Stimulated activated CD4-positive, alpha-beta T cell treated with anti-CD3 and anti-CD28 coated beads, TNF-alpha, amount 100 ng/mL, for 4 hours (primary cell): ENCODE results near the gene RNF186.
"Not testable (repeated sequence)": the region's sequence is repeated elsewhere in the genome, so short reads cannot be mapped to it uniquely, and the experiment has no call there.

Source experiments
- DNase-seq, 3 experiments: peaks; one replicate each; pipeline ENCODE4 v3.0.0-alpha.2; 2020; ENCODE audit warnings: low read depth in 3 of 3

Gene RNF186, protein sequence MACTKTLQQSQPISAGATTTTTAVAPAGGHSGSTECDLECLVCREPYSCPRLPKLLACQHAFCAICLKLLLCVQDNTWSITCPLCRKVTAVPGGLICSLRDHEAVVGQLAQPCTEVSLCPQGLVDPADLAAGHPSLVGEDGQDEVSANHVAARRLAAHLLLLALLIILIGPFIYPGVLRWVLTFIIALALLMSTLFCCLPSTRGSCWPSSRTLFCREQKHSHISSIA

DNA sequence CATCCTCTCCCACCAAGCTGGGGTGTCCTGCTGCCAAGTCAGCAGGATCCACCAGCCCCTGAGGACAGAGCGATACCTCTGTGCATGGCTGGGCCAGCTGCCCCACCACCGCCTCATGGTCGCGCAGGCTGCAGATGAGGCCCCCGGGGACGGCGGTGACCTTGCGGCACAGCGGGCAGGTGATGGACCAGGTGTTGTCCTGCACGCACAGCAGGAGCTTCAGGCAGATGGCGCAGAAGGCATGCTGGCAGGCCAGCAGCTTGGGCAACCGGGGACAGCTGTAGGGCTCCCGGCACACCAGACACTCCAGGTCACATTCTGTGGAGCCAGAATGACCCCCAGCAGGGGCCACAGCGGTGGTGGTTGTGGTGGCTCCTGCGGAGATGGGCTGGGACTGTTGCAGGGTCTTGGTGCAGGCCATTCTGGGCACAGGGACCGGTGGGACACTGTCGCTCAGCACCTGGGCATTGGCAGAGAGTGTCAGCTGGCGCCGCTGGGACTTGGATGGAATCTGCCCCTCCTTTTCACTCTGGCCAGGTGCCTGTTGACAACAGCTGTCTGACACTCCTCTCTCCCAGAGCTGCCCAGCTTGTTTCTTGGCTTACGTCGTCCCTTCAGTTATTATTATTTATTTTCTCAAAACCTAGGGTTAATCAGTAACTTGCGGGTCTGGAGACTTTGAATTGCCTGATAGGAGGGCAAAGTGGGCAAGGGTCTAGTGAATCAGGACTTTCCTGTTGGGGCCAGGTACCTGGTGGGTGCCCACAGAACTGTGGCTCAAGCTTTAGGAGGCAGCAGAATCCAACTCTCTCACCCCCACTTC is at the start of gene RNF186:
Gene RNF186, minus strand, starts transcription at position 603 of the 823 bp plus-strand sequence. Its CDS starts 182 bp downstream, at position 421.
- no peak for DNase-seq

DNA sequence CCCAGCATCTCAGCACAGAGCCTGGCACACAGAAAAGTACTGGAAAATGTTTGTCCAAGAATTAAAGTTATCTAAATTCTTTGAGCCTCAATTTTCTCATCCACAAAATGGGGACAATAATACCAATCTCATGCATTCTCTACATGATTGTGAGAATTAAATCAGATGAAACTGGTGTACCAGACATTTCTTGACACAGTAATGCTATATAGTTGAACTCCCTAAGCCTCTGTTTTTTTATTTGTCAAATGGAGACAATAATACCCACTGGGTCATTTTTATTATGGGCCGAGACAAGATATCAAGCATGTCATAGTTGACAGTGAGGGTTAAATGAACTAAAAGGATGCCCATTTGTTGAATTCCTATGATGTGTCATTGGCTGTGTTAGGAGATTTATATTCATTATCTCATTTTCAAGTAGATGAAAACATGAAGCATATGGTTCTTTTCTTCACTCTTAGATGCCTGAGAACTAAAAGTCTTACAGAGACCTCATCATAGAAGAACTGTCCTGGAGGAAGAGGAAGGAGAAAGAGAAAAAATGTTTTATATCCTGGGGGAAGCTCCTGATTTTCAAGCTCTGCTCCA is 49.6 kb upstream of the RNF186 start:
- no peak for DNase-seq

DNA sequence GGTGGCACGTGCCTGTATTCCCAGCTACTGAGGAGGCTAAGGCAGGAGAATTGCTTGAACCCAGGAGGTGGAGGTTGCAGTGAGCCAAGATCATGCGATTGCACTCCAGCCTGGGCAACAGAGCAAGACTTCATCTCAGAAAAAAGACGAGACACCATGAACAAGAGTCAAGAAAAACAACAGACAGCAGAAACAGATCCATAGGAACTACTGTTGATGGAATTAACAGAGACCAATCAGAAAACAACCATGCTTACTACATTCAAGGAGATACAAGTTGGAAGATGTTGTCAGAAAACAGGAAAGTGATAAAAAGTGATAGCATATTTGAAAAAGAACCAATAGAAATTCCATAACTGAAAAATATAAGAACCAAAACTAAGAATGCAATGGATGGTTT is 47.9 kb upstream of the RNF186 start:
- no peak for DNase-seq

DNA sequence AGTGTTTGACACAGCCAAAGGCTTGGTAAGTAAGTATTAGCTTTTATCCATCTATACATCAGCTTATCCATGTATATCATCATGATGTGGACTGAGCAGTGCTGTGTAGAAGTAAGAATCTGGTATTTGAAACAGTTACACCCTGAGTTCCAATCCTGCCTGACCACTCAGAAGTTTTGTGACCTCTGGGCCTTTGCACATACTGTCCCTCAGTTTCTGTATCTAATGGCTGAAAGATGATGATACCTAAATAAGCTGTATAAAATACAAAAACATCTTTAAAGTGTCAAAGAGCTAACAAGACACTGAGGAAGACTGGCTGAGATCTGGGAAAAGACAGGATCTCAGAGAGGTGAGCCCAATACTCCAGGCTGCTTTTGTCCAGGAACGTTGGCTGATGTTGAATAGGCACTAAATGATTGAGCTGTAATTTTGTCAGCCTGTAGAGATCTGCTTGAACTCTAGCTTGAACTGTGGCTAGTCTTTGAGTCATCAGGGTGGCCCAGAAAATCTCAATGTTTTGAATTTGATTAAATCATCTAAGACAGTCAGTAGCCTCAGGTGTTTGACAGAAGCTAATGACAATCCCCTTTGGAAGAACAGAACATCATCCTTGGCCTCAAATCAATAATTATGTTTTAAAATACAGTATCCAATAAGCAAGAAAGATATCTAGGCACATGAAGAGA is 46.9 kb upstream of the RNF186 start:
- DNase-seq = no peak

DNA sequence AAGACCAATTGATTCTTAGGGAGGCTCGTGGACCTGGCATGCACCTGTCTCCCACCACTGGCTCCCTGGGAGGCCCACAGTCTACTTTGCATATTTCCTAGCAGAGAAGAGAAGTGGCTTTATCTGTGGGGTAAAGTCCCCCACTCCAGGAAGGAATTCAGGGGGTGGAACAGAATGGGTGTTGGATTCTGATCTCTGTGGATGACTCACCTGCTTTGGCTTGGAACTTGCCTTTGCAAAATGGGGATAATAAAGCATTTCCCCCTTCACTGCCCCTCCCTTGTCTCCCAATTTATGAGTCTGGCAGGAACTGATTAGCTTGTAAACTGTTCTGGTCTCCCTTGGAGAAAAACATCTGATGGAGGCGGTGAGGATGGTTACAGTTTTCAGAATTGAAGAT is 46.0 kb upstream of the RNF186 start:
- no peak for DNase-seq

DNA sequence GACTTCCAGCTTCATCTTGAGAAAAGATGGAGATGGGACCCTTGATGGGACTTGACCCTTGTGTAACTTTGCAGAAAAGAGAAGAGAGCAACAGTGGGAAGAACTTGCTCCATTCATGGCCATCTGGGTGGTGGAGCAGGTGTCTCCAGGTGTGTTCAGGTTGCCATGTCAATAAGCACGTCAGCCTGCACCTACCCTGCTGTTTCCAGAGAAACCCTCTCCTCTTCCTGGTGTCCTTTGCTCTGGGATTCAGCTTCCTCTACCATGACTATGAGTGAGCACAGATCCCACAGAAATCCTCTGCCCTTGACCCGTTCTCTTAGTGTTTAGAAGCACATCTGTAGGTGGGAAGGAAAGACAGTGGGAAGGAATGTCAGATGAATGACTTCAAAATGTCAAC is 45.3 kb upstream of the RNF186 start:
- no peak for DNase-seq

DNA sequence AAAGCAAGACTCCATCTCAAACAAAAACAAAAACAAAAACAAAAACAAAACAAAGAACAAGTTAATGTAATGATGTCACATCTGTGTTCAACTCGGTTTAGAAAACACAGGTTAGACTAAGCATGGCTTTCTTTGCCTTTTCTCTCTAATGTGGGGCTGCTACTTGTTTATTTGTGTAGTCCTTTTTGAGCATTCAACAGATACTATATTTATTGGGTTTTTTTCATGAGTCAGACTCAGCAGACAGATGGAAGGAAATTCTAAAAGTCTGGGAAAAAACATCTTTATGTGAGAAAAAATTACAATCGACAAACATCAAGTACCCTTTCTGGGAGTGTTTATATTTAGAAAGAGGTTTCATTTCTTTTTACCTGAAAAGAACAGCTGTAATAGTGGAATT is 44.8 kb upstream of the RNF186 start:
- no peak for DNase-seq

DNA sequence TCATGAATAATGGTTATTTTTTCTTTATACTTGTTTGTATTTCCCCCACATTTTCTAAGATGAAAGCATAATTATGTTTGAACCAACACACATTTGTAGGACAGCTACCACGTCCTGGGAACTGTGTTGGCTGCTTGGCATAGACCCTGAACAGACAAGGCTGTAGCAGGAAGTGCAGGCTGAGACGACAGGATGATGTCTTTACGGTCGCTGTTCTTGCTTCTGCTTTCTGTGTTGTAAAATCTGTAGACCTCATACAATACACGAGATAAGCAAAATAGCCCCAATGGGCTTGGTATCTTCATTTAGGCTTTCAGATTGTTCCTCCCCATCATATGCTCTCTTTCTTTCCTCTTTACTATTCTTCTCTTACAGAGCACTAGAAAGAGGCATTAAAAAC is 43.8 kb upstream of the RNF186 start:
- no peak for DNase-seq

DNA sequence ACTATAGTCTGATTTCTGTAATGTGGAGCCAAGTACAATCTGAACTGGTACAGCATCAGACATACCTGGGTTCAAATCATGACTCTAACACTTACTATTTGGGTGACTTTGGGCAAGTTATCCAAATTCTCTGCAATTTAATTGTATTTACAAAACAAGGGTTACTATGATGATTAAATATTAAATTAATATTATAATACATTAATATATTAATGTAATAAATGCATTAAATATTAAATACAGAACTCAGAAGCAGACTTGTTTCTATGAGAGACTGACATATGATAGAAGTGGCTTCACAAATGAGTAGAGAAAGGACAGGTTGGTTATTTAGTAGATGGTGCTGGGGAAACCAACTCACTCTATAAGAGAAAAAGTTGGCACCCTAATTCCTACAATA is 39.8 kb upstream of the RNF186 start:
- no peak for DNase-seq

DNA sequence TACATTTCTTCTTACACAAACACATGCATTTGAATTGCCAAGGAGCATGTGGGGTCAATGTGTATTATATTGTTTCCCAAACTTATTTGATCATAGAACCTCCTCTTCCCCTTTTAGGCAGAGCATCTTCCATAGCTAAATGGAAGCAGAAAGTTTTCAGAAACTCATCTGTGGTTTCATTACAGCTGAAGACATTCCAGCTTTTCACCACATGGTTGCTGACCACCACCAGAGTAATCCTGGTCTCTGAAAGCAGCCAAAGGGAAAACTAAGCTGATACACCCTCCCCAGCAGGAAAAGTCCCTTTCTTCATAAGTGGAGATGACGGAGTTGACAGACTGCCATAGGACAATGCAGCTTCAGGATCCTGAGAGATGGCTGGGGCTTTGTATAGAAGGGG is 37.0 kb upstream of the RNF186 start:
- no peak for DNase-seq

DNA sequence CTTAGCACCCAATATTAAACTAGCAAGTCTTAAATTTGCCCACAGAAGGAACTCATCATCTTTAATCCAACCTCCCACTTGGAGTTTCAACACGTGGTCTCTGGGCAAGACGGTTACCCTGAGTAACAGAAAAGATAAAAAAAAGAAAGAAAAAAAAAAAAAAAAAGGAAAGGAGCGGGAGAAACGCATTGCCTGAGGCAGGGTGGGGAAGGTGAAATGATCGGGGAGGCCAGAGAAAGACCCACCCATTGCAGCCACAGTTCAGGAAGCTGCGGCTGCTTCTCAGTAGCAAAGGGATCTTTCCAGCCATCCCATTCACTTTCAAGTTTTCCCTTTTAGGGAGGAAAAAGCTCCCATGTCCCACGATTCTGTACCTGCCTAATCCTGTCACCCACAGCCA is 35.1 kb upstream of the RNF186 start:
- DNase-seq = no peak

DNA sequence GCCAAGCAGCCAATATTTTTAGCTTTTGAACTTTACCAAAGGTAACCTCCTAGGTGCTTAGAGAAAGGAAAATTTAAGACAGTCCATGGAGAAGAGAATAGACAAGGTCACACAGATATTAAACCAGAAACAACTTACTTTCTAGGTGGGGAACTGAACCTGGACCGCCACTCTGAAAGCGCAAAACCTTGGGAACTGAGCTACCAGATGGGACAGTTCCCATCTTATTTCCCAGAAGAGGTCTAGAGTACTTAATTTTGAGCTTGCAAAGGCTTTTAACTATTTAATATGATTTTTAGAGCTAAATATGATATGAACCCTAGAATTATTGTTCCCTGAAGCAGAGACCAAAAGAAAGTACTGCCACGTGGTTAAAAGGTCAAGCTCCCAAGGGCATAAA is 34.2 kb upstream of the RNF186 start:
- not testable (repeated sequence) for DNase-seq

DNA sequence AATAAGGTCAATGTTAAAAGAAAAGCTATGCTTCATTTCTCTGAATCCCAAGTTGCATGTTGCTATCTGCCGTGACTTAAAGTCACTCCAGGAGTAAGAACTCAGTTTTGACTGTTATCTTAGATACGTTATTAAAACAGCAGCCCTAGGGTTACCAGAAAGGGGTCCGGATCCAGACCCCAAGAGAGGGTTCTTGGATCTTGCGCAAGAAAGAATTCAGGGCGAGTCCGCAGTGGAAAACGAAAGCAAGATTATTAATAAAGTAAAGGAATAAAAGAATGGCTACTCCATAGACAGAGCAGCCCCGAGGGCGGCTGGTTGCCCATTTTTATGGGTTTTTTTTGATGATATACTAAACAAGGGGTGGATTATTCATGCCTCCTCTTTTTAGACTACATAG is 32.3 kb upstream of the RNF186 start:
- not testable (repeated sequence) for DNase-seq

DNA sequence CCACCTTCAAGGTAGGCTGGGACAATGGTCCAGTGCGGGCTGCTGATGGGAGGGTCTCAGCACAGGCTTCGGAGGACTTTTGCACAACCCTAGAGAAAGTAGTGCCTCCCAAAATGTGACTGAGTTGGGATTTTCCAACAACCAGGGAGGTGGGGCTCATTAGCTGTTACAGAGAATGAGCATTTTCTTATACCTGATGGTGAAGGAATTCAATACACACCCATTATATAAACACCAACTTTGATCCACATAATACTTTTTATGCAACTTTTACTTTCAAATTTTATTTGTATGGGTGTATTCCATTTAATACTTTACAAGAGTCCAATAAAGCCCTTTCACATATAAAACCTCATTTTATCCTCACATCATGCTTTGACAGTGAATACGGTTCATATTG is 31.3 kb upstream of the RNF186 start:
- no peak for DNase-seq

DNA sequence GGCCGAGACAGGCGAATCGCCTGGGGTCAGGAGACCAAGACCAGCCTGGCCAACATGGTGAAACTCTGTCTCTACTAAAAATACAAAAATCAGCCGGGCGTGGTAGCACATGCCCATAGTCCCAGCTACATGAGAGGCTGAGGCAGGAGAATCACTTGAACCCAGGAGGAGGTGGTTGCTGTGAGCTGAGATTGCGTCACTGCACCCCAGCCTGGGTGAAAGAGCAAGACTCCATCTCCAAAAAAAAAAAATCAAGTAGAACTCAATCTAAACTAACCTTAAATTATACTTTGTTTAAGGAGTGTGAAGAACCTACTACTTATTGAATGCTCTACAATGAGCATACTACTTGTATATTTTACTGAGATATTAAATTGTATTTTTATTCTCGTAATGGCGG is 30.5 kb upstream of the RNF186 start:
- DNase-seq = no peak

DNA sequence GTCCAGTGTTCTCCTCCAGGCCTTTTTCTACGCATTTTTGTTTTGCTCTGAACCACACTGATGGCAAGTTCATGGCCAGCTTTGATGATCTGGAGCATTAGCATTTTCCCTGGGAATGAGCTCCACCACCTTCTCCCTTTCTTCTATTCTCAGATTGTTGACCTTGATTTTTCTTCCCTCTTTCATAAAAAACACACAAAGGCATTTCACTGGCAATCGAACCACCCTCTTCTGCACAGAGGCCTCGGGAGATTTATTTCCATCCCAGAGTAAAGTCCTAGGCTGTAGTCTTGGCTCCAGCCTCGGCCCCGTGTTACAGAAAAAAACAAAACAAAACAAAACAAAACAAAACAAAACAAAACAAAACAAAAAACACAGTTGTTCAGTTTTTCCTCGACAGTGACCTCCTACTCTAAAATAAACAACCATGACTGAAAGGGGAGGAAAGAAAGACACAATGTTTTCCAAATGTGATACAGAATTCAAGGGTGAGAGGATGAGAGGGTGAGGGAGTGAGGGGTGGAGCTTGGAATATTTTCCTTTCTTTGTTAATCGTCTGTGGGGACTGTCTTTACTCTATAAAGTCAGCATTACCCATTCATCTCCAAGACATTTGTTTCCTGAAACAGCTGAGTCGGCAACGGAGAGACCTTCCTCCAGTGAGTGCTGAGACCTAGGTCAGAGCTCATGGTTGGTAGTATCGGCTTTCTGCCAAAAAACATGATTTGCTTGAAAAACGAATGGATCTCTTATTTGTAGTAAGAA is 29.8 kb upstream of the RNF186 start:
- DNase-seq = no peak

DNA sequence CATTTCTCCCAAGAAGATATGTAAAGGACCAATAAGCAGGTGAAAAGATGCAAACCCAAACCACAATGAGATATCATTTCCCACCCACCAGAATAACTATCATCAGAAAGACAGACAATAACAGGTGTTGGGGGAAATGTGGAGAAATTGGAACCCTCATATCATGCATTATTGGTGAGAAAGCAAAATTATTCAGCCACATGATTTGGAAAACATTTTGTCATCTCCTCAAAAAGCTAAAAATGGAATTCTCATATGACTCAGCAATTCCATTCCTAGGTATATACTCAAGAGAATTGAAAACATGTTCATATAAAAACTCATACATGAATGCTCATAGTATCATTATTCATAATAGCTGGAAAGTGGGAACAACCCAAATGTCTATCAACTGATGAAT is 25.1 kb upstream of the RNF186 start:
- DNase-seq = no peak

DNA sequence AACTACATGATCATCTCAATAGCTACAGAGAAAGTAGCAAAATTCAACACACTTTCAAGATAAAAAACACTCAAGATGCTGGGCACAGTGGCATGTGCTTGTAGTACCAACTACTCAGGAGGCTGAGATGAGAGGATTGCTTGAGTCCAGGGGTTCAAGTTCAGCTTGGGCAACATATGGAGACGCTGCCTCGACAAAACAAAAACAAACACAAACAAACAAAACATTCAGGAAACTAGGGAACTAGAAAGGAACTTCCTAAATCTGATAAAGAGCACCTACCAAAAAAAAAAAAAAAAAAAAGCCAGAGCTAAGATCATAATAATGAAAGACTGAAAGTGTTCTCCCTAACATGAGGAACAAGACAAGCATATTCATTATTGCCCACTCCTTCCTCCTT is 22.8 kb upstream of the RNF186 start:
- no peak for DNase-seq

DNA sequence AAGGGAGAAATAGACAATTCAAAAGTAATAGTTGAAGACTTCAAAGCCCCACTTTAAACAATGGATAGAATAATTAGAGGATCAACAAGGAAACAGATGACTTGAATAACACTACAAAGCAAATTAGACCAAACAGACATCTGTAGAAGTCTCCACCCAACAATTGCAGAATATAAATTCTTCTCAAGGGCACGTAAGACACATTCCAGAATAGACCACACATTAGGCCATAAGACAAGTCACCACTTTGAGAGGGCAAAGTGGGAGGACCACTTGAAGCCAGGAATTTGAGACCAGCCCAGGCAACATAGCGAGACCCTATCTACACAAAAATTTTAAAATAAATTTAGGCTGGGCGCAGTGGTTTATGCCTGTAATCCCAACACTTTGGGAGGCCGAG is 20.5 kb upstream of the RNF186 start:
- no peak for DNase-seq

DNA sequence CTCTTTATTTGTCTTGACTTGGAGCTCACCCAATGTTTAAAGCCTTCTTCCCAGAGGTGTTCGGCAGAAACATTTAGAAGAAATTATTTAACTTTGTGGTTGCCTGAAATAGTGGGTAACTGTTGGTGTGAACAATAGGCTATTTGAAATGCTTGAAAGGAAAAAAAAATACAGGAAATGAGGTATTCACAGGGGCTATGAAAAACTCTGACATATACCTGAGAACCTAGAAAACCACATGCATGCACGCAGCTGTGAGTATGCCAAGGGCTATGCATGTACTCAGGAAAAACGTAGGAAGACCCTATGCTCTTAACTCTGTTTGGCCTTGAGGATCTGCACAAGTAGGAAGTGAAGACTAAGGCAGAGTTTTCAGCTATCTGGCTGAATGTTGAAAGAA is 16.4 kb upstream of the RNF186 start:
- DNase-seq = no peak

DNA sequence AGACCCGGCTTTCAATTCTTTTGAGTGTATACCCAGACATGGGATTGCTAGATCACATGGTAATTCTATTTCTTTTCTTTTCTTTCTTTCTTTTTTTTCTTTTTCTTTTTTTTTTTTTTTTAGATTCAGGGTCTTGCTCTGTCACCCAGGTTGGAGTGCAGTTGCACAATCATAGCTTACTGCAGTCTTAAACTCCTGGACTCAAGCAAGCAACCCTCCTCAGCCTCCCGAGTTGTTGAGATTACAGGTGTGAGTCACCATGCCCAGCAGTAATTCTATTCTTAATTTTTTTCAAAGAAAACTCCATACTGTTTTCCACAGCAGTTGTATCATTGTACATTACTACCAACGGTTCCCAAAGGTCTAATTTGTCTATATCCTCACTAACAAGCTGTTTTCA is 13.5 kb upstream of the RNF186 start:
- no peak for DNase-seq

DNA sequence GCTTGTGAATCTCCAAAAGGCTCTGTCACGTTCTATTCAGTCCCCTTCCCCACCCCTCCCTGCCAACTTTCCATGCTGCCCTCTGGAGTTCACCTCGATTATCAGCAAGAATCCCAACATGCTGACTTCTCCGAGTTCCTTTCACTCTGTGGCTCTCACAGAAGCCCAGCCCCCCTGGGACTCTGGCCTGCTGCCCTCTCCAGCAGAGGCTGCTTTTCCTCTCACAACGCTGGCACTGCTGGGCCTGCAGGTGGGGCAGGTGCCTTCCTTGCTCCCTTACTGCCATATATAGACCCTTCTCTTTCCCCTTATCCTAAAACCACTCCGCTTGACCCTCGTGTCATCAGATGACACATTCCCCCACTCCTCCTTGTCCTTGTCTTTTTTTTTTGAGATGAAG is 10.2 kb upstream of the RNF186 start:
- no peak for DNase-seq
